ENCODE results near the gene ASIC3.

ASIC3 gene

GRCh38 chr7:151070574-151070960 lies 22.2 kb downstream of the ASIC3 start:
- Histone ChIP-seq H3K4me1 (ENCODE audit: control insufficient read depth, low read depth, low read length) (no peaks in the 10 kb centered on the region), H3K9ac (ENCODE audit: low read length) (no peak overlapping the region), H3K4me3 (ENCODE audit: low read length) (no peak overlapping the region), H3K27ac (ENCODE audit: low read length) (no peak overlapping the region), H3K27me3 (ENCODE audit: control insufficient read depth, insufficient read depth, low read length) (no peaks in the 10 kb centered on the region), H3K9me3 (ENCODE audit: control insufficient read depth, low read depth, low read length) (no peaks in the 10 kb centered on the region), H3K36me3 (ENCODE audit: control insufficient read depth, low read depth, low read length) (peaks cover 58% of the 10 kb centered on the region)

- Histone ChIP-seq H3K27ac (ENCODE audit: low read length) (no peak overlapping the region), H3K36me3 (ENCODE audit: control insufficient read depth, low read depth, low read length) (peaks cover 59% of the 10 kb centered on the region), H3K4me1 (ENCODE audit: control insufficient read depth, low read depth, low read length) (no peaks in the 10 kb centered on the region), H3K27me3 (ENCODE audit: control insufficient read depth, insufficient read depth, low read length) (no peaks in the 10 kb centered on the region), H3K9me3 (ENCODE audit: control insufficient read depth, low read depth, low read length) (no peaks in the 10 kb centered on the region), H3K4me3 (ENCODE audit: low read length) (no peak overlapping the region), H3K9ac (ENCODE audit: low read length) (no peak overlapping the region)
Observed at GRCh38 chr7:151071032-151071866, 22.9 kb downstream of the ASIC3 start.

GRCh38 chr7:151073990-151074389 lies 25.7 kb downstream of the ASIC3 start:
- no peak overlapping the region for H3K27ac ChIP-seq (ENCODE audit: low read length)
- H3K27me3 ChIP-seq (ENCODE audit: control insufficient read depth, insufficient read depth, low read length), result no peaks in the 10 kb centered on the region
- H3K4me1 ChIP-seq (ENCODE audit: control insufficient read depth, low read depth, low read length), result peaks cover 5% of the 10 kb centered on the region
- no peaks in the 10 kb centered on the region for H3K9me3 ChIP-seq (ENCODE audit: control insufficient read depth, low read depth, low read length)
- no peak overlapping the region for H3K9ac ChIP-seq (ENCODE audit: low read length)
- H3K4me3 ChIP-seq (ENCODE audit: low read length), result no peak overlapping the region
- H3K36me3 ChIP-seq (ENCODE audit: control insufficient read depth, low read depth, low read length), result peaks cover 48% of the 10 kb centered on the region

GRCh38 chr7:151074817-151075661 lies 26.7 kb downstream of the ASIC3 start:
- Histone ChIP-seq H3K9ac (ENCODE audit: low read length) (no peak overlapping the region), H3K4me3 (ENCODE audit: low read length) (no peak overlapping the region), H3K36me3 (ENCODE audit: control insufficient read depth, low read depth, low read length) (peaks cover 39% of the 10 kb centered on the region), H3K4me1 (ENCODE audit: control insufficient read depth, low read depth, low read length) (peaks cover 14% of the 10 kb centered on the region), H3K9me3 (ENCODE audit: control insufficient read depth, low read depth, low read length) (no peaks in the 10 kb centered on the region), H3K27ac (ENCODE audit: low read length) (no peak overlapping the region), H3K27me3 (ENCODE audit: control insufficient read depth, insufficient read depth, low read length) (no peaks in the 10 kb centered on the region)

- H3K27ac ChIP-seq (ENCODE audit: low read length), result no peak overlapping the region
- H3K4me3 ChIP-seq (ENCODE audit: low read length), result no peak overlapping the region
- no peaks in the 10 kb centered on the region for H3K9me3 ChIP-seq (ENCODE audit: control insufficient read depth, low read depth, low read length)
- H3K36me3 ChIP-seq (ENCODE audit: control insufficient read depth, low read depth, low read length), result peaks cover 35% of the 10 kb centered on the region
- H3K27me3 ChIP-seq (ENCODE audit: control insufficient read depth, insufficient read depth, low read length), result no peaks in the 10 kb centered on the region
- no peak overlapping the region for H3K9ac ChIP-seq (ENCODE audit: low read length)
- H3K4me1 ChIP-seq (ENCODE audit: control insufficient read depth, low read depth, low read length), result peaks cover 14% of the 10 kb centered on the region
Observed at GRCh38 chr7:151075662-151075971, 27.3 kb downstream of the ASIC3 start.

- no peak overlapping the region for H3K4me3 ChIP-seq (ENCODE audit: low read length)
- peaks cover 14% of the 10 kb centered on the region for H3K4me1 ChIP-seq (ENCODE audit: control insufficient read depth, low read depth, low read length)
- H3K27me3 ChIP-seq (ENCODE audit: control insufficient read depth, insufficient read depth, low read length), result no peaks in the 10 kb centered on the region
- H3K9me3 ChIP-seq (ENCODE audit: control insufficient read depth, low read depth, low read length), result no peaks in the 10 kb centered on the region
- H3K27ac ChIP-seq (ENCODE audit: low read length), result no peak overlapping the region
- H3K36me3 ChIP-seq (ENCODE audit: control insufficient read depth, low read depth, low read length), result peaks cover 31% of the 10 kb centered on the region
- no peak overlapping the region for H3K9ac ChIP-seq (ENCODE audit: low read length)
Observed at GRCh38 chr7:151075978-151076426, 27.7 kb downstream of the ASIC3 start.

- peaks cover 22% of the 10 kb centered on the region for H3K36me3 ChIP-seq (ENCODE audit: control insufficient read depth, low read depth, low read length)
- no peak overlapping the region for H3K9ac ChIP-seq (ENCODE audit: low read length)
- H3K4me1 ChIP-seq (ENCODE audit: control insufficient read depth, low read depth, low read length), result peaks cover 14% of the 10 kb centered on the region
- H3K27ac ChIP-seq (ENCODE audit: low read length), result no peak overlapping the region
- no peaks in the 10 kb centered on the region for H3K9me3 ChIP-seq (ENCODE audit: control insufficient read depth, low read depth, low read length)
- no peak overlapping the region for H3K4me3 ChIP-seq (ENCODE audit: low read length)
- H3K27me3 ChIP-seq (ENCODE audit: control insufficient read depth, insufficient read depth, low read length), result no peaks in the 10 kb centered on the region
Observed at GRCh38 chr7:151076863-151077704, 28.8 kb downstream of the ASIC3 start.

- H3K36me3 ChIP-seq (ENCODE audit: control insufficient read depth, low read depth, low read length), result peaks cover 21% of the 10 kb centered on the region
- no peak overlapping the region for H3K9ac ChIP-seq (ENCODE audit: low read length)
- peaks cover 14% of the 10 kb centered on the region for H3K4me1 ChIP-seq (ENCODE audit: control insufficient read depth, low read depth, low read length)
- no peak overlapping the region for H3K27ac ChIP-seq (ENCODE audit: low read length)
- no peak overlapping the region for H3K4me3 ChIP-seq (ENCODE audit: low read length)
- no peaks in the 10 kb centered on the region for H3K27me3 ChIP-seq (ENCODE audit: control insufficient read depth, insufficient read depth, low read length)
- H3K9me3 ChIP-seq (ENCODE audit: control insufficient read depth, low read depth, low read length), result no peaks in the 10 kb centered on the region
Observed at GRCh38 chr7:151077705-151078232, 29.4 kb downstream of the ASIC3 start.

GRCh38 chr7:151078233-151079040 lies 30.1 kb downstream of the ASIC3 start:
- Histone ChIP-seq H3K9me3 (ENCODE audit: control insufficient read depth, low read depth, low read length) (no peaks in the 10 kb centered on the region), H3K36me3 (ENCODE audit: control insufficient read depth, low read depth, low read length) (peaks cover 21% of the 10 kb centered on the region), H3K27ac (ENCODE audit: low read length) (no peak overlapping the region), H3K4me1 (ENCODE audit: control insufficient read depth, low read depth, low read length) (peaks cover 14% of the 10 kb centered on the region), H3K27me3 (ENCODE audit: control insufficient read depth, insufficient read depth, low read length) (no peaks in the 10 kb centered on the region), H3K9ac (ENCODE audit: low read length) (no peak overlapping the region), H3K4me3 (ENCODE audit: low read length) (peak overlapping the region; percentile 92)

GRCh38 chr7:151079199-151079910 lies 31.0 kb downstream of the ASIC3 start:
- H3K4me1 ChIP-seq (ENCODE audit: control insufficient read depth, low read depth, low read length), result peaks cover 14% of the 10 kb centered on the region
- H3K4me3 ChIP-seq (ENCODE audit: low read length), result peak overlapping the region; percentile 92
- peaks cover 12% of the 10 kb centered on the region for H3K36me3 ChIP-seq (ENCODE audit: control insufficient read depth, low read depth, low read length)
- no peaks in the 10 kb centered on the region for H3K9me3 ChIP-seq (ENCODE audit: control insufficient read depth, low read depth, low read length)
- peaks cover 7% of the 10 kb centered on the region for H3K27me3 ChIP-seq (ENCODE audit: control insufficient read depth, insufficient read depth, low read length)
- no peak overlapping the region for H3K9ac ChIP-seq (ENCODE audit: low read length)
- no peak overlapping the region for H3K27ac ChIP-seq (ENCODE audit: low read length)
